HEK293 (cell line): Measurements from ENCODE around the gene NLRP9.

Experiments used
- CTCF ChIA-PET: fragments of 350-600 bp; formaldehyde crosslinking; extraction: SDS; loops from one replicate; lab custom pipeline; 2021; ENCODE audit warnings: antibody characterized with exemption; lab: Yijun Ruan, JAX
- POLR2A ChIA-PET: fragments of 300-600 bp; formaldehyde crosslinking; extraction: SDS; loops from one replicate; lab custom pipeline; 2020; ENCODE audit warnings: antibody characterized with exemption, inconsistent platforms; lab: Yijun Ruan, JAX
- H3K27ac ChIP-seq: fragments of 200-500 bp; sonication (Bioruptor generic); 2 replicates; pipeline ENCODE4 v1.5.1; 2014; ENCODE audit warnings: low read depth, low read length, control low read depth, inconsistent platforms; ENCODE audit errors: extremely low read depth
- H3K36me3 ChIP-seq, 2 experiments: fragments of 200-500 bp in 1 of 2; sonication (Bioruptor generic) in 1 of 2; 1 replicate in 1 of 2; 2 replicates in 1 of 2; pipeline ENCODE4 v1.5.1; 2014 to 2017; ENCODE audit warnings: inconsistent platforms in 2 of 2, low read length in 2 of 2; ENCODE audit not compliant: control insufficient read depth in 2 of 2, insufficient read depth in 1 of 2
- H3K4me1 ChIP-seq: fragments of 200-500 bp; sonication (Bioruptor generic); 2 replicates; pipeline ENCODE4 v1.5.1; 2014; ENCODE audit warnings: mild to moderate bottlenecking, low read length, inconsistent platforms; ENCODE audit not compliant: control insufficient read depth, insufficient read depth
- H3K4me3 ChIP-seq: 2 replicates; pipeline ENCODE4 v1.5.1; 2011; ENCODE audit warnings: low read depth, mild to moderate bottlenecking, control low read depth, low read length, moderate library complexity
- H3K9me3 ChIP-seq: fragments of 200-500 bp; sonication (Bioruptor generic); 2 replicates; pipeline ENCODE4 v1.5.1; 2014; ENCODE audit warnings: low read depth, low read length, inconsistent platforms; ENCODE audit not compliant: control insufficient read depth, insufficient read depth
- CTCF ChIP-seq: fragments of 450-650 bp; formaldehyde crosslinking; IDR thresholded peaks from 2 replicates; pipeline ENCODE4 v1.5.1; 2016; ENCODE audit warnings: missing biosample characterization, missing genetic modification characterization
- GLI2 ChIP-seq: fragments of 450-650 bp; formaldehyde crosslinking; IDR thresholded peaks from 2 replicates; pipeline ENCODE4; 2017; ENCODE audit warnings: missing biosample characterization, missing genetic modification characterization, low read depth, borderline replicate concordance
- HOXD13 ChIP-seq: sonication (generic); formaldehyde crosslinking; IDR thresholded peaks from 2 replicates; pipeline ENCODE4 v1.8.0; 2022; ENCODE audit warnings: missing genetic modification reagents, borderline replicate concordance
- IKZF3 ChIP-seq: fragments of 450-650 bp; IDR thresholded peaks from 2 replicates; pipeline ENCODE4 v1.5.0; 2018; ENCODE audit warnings: missing biosample characterization, mild to moderate bottlenecking, missing genetic modification characterization, moderate library complexity
- REPIN1 ChIP-seq: fragments of 450-650 bp; formaldehyde crosslinking; IDR thresholded peaks from 2 replicates; pipeline ENCODE4 v1.5.1; 2017; ENCODE audit warnings: missing biosample characterization, missing genetic modification characterization, low read depth
- TRIM28 ChIP-seq: IDR thresholded peaks from 2 replicates; pipeline ENCODE4 v1.6.1; 2011; ENCODE audit warnings: low read length, control low read depth, borderline replicate concordance
- ZBTB44 ChIP-seq: fragments of 450-650 bp; IDR thresholded peaks from 2 replicates; pipeline ENCODE4 v1.5.1; 2018; ENCODE audit warnings: missing biosample characterization, mild to moderate bottlenecking, missing genetic modification characterization
- ZNF132 ChIP-seq: fragments of 450-650 bp; formaldehyde crosslinking; IDR thresholded peaks from 2 replicates; pipeline ENCODE4 v1.5.1; 2017; ENCODE audit warnings: missing biosample characterization, missing genetic modification characterization, borderline replicate concordance
- ZNF155 ChIP-seq: fragments of 450-650 bp; formaldehyde crosslinking; IDR thresholded peaks from 2 replicates; pipeline ENCODE4 v1.5.1; 2016; ENCODE audit warnings: missing biosample characterization, missing genetic modification characterization
- ZNF157 ChIP-seq: fragments of 450-650 bp; formaldehyde crosslinking; IDR thresholded peaks from 2 replicates; pipeline ENCODE4 v1.5.1; 2016; ENCODE audit warnings: missing biosample characterization, missing genetic modification characterization
- ZNF169 ChIP-seq: fragments of 450-650 bp; formaldehyde crosslinking; IDR thresholded peaks from 2 replicates; pipeline ENCODE4 v1.5.1; 2016; ENCODE audit warnings: missing biosample characterization, missing genetic modification characterization
- ZNF19 ChIP-seq: fragments of 450-650 bp; formaldehyde crosslinking; IDR thresholded peaks from 2 replicates; pipeline ENCODE4; 2016; ENCODE audit warnings: missing biosample characterization, missing genetic modification characterization, low read depth
- ZNF23 ChIP-seq: fragments of 450-650 bp; formaldehyde crosslinking; IDR thresholded peaks from 2 replicates; pipeline ENCODE4 v1.5.1; 2016; ENCODE audit warnings: missing biosample characterization, missing genetic modification characterization, borderline replicate concordance
- ZNF354C ChIP-seq: fragments of 450-650 bp; formaldehyde crosslinking; IDR thresholded peaks from 2 replicates; pipeline ENCODE4 v1.5.1; 2016; ENCODE audit warnings: missing biosample characterization, missing genetic modification characterization, low read depth, borderline replicate concordance
- ZNF366 ChIP-seq: fragments of 450-650 bp; formaldehyde crosslinking; conservative IDR thresholded peaks from 2 replicates; pipeline ENCODE4 v1.5.1; 2016; ENCODE audit warnings: missing biosample characterization, missing genetic modification characterization
- ZNF488 ChIP-seq: fragments of 450-650 bp; formaldehyde crosslinking; IDR thresholded peaks from 2 replicates; pipeline ENCODE4 v1.5.1; 2016; ENCODE audit warnings: missing biosample characterization, missing genetic modification characterization
- ZNF510 ChIP-seq: fragments of 450-650 bp; formaldehyde crosslinking; IDR thresholded peaks from 2 replicates; pipeline ENCODE4 v1.5.1; 2018; ENCODE audit warnings: mild to moderate bottlenecking, missing genetic modification characterization, missing biosample characterization; ENCODE audit not compliant: insufficient replicate concordance
- ZNF514 ChIP-seq: fragments of 450-650 bp; formaldehyde crosslinking; IDR thresholded peaks from 2 replicates; pipeline ENCODE4 v1.5.1; 2016; ENCODE audit warnings: missing biosample characterization, missing genetic modification characterization
- ZNF521 ChIP-seq: fragments of 450-650 bp; formaldehyde crosslinking; IDR thresholded peaks from 2 replicates; pipeline ENCODE4 v1.5.1; 2017; ENCODE audit warnings: missing biosample characterization, mild to moderate bottlenecking, missing genetic modification characterization
- ZNF555 ChIP-seq: fragments of 450-650 bp; formaldehyde crosslinking; conservative IDR thresholded peaks from 2 replicates; pipeline ENCODE4 v1.5.1; 2017; ENCODE audit warnings: missing biosample characterization, mild to moderate bottlenecking, missing genetic modification characterization, inconsistent platforms
- ZNF585B ChIP-seq: fragments of 450-650 bp; formaldehyde crosslinking; IDR thresholded peaks from 2 replicates; pipeline ENCODE4 v1.5.1; 2016; ENCODE audit warnings: missing biosample characterization, missing genetic modification characterization
- ZNF610 ChIP-seq: fragments of 450-650 bp; formaldehyde crosslinking; IDR thresholded peaks from 2 replicates; pipeline ENCODE4 v1.5.1; 2016; ENCODE audit warnings: missing biosample characterization, missing genetic modification characterization, borderline replicate concordance
- ZNF664 ChIP-seq: fragments of 450-650 bp; formaldehyde crosslinking; IDR thresholded peaks from 2 replicates; pipeline ENCODE4 v1.5.1; 2016; ENCODE audit warnings: missing biosample characterization, missing genetic modification characterization
- ZNF692 ChIP-seq: fragments of 450-650 bp; formaldehyde crosslinking; IDR thresholded peaks from 2 replicates; pipeline ENCODE4 v1.5.1; 2016; ENCODE audit warnings: missing biosample characterization, missing genetic modification characterization
- ZXDB ChIP-seq: fragments of 450-650 bp; formaldehyde crosslinking; IDR thresholded peaks from 2 replicates; pipeline ENCODE4 v1.5.1; 2016; ENCODE audit warnings: missing biosample characterization, missing genetic modification characterization

The NLRP9 gene

GRCh38 chr19:55695511-55696290 is 42.5 kb downstream of the NLRP9 start:
- H3K36me3 ChIP-seq = peaks cover 14 to 84% of the 10 kb centered on the region in 2 experiments
- no peak overlapping the region for H3K4me3 ChIP-seq
- no peak overlapping the region for H3K27ac ChIP-seq
- no peaks in the 10 kb centered on the region for H3K9me3 ChIP-seq
- ChIA-PET POLR2A (no interaction called here), CTCF (no interaction called here)
- no peaks in the 10 kb centered on the region for H3K4me1 ChIP-seq
- TF ChIP-seq ZNF514 (tag by site-specific recombination) (no peak), IKZF3 (tag by site-specific recombination) (no peak), ZNF521 (no peak), ZXDB (tag by site-specific recombination) (no peak), HOXD13 (CRISPR knock-in tag) (no peak), REPIN1 (tag by site-specific recombination) (no peak), ZNF610 (tag by site-specific recombination) (no peak), ZNF366 (no peak), ZBTB44 (tag by site-specific recombination) (no peak)

- Histone ChIP-seq H3K4me1 (no peaks in the 10 kb centered on the region), H3K36me3 (peaks cover 10 to 88% of the 10 kb centered on the region in 2 experiments), H3K9me3 (no peaks in the 10 kb centered on the region), H3K4me3 (no peak overlapping the region), H3K27ac (no peak overlapping the region)
- ChIA-PET CTCF (no interaction called here), POLR2A (interaction anchor here (0.7 kb wide), 1 partner anchor 97 kb away, joined by 5 read pairs; no protein-coding TSS in a partner anchor)
- TF ChIP-seq CTCF (tag by site-specific recombination) = no peak
- TF ChIP-seq ZNF354C (tag by site-specific recombination) = no peak
- no peak for TF ChIP-seq ZNF157 (tag by site-specific recombination)
- TF ChIP-seq TRIM28 = no peak
- TF ChIP-seq ZNF155 (tag by site-specific recombination) = no peak
- TF ChIP-seq GLI2 (tag by site-specific recombination) = no peak
- TF ChIP-seq ZNF169 (tag by site-specific recombination) = no peak
- no peak for TF ChIP-seq ZNF488 (tag by site-specific recombination)
- TF ChIP-seq ZNF585B (tag by site-specific recombination) = no peak
- no peak for TF ChIP-seq ZNF692 (tag by site-specific recombination)
- no peak for TF ChIP-seq ZNF510 (tag by site-specific recombination)
- TF ChIP-seq ZNF19 = no peak
- no peak for TF ChIP-seq ZNF132 (tag by site-specific recombination)
- TF ChIP-seq ZNF555 (tag by site-specific recombination) = no peak
- TF ChIP-seq ZNF664 = no peak
- no peak for TF ChIP-seq ZNF23 (tag by site-specific recombination)
Measured at GRCh38 chr19:55694656-55695491, 43.3 kb downstream of the NLRP9 start.
